ENCODE measurements around the gene GMPR2. TPM values are rescaled to one million over a fixed set of nuclear protein-coding genes. Genes with fewer than 3 reads are reported as not detected.

Gene GMPR2
- total RNA-seq, 1 donor from 2014 or later, result 47.9 TPM

DNA sequence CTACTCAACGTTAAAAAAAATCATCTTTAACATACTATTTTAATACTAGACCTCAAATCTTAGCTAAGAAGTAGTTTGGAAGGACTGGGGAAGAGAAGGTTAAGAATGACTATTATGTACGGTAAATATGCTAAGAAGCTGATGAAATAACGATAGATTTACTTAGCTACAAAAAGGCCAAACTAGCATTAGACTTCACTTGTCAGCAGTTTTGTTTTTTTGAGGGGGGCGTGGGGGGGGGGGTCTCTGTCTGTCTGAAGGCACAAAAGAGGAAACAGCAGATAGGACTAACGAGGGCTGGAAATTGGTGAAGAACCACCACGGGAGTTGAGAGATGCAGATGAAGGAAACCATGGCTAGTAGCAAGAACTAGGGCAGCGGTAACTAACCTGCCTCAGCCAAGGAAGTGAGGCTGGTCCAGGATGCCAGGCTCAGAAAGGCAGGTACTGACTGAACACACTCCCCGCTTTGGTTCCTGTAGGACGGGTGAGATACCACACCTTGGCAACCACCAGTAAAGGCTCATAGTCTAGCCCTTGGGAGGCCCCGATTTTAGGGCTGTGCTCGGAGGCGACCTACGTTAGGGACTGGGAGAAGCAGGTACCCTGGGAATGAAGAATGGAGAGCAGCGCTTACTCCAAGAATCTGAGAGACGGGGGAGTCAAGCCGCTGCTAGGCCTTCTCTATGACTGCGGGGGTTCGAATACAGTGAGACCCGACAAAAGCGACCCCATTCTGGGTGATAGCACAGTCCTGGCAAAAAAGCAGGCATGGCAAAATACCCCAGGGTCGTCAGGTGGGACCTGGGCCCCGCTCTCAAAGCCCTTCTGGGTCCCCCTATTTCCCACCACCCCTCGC, 1.2 kb upstream of the GMPR2 start:
- no peak for TF ChIP-seq CTCF (IDR thresholded peaks at IDR 0.05)
- Mint-ChIP-seq H3K27ac (ENCODE audit: unreplicated experiment) (peak overlapping the region; percentile 100), H3K27me3 (ENCODE audit: low read depth) (no peaks in the 10 kb centered on the region), H3K9me3 (ENCODE audit: low read depth) (no peaks in the 10 kb centered on the region), H3K4me1 (ENCODE audit: low read depth) (peaks cover 46% of the 10 kb centered on the region), H3K4me3 (ENCODE audit: unreplicated experiment) (peak overlapping the region; percentile 98), H3K36me3 (ENCODE audit: low read depth) (peaks cover 8% of the 10 kb centered on the region)
- DNase-seq (ENCODE audit: low spot score), result no peak

- Mint-ChIP-seq H3K4me1 (ENCODE audit: low read depth) (peaks cover 46% of the 10 kb centered on the region), H3K27me3 (ENCODE audit: low read depth) (no peaks in the 10 kb centered on the region), H3K9me3 (ENCODE audit: low read depth) (no peaks in the 10 kb centered on the region), H3K36me3 (ENCODE audit: low read depth) (peaks cover 12% of the 10 kb centered on the region), H3K4me3 (ENCODE audit: unreplicated experiment) (peak within 1 kb of the TSS; percentile 98), H3K27ac (ENCODE audit: unreplicated experiment) (peak within 1 kb of the TSS; percentile 100)
- peak; percentile 4 for TF ChIP-seq CTCF (IDR thresholded peaks at IDR 0.05)
- DNase-seq (ENCODE audit: low spot score), result no peak
Measured at GRCh38 chr14:24232121-24232644, 546 bp upstream of the GMPR2 start, which contains the start of gene NEDD8. TSS of gene NEDD8 (minus strand) at chr14:24232367. CDS start at chr14:24232267, 100 bp downstream.

GRCh38 chr14:24233538-24233866, 773 bp downstream of the GMPR2 start:
- Mint-ChIP-seq H3K36me3 (ENCODE audit: low read depth) (peaks cover 21% of the 10 kb centered on the region), H3K9me3 (ENCODE audit: low read depth) (no peaks in the 10 kb centered on the region), H3K27me3 (ENCODE audit: low read depth) (no peaks in the 10 kb centered on the region), H3K4me3 (ENCODE audit: unreplicated experiment) (peak overlapping the region; percentile 98), H3K27ac (ENCODE audit: unreplicated experiment) (peak overlapping the region; percentile 15), H3K4me1 (ENCODE audit: low read depth) (peaks cover 54% of the 10 kb centered on the region)
- DNase-seq (ENCODE audit: low spot score), result no peak
- no peak for TF ChIP-seq CTCF (IDR thresholded peaks at IDR 0.05)

- Mint-ChIP-seq H3K4me1 (ENCODE audit: low read depth) (peaks cover 62% of the 10 kb centered on the region), H3K4me3 (ENCODE audit: unreplicated experiment) (no peak overlapping the region), H3K27ac (ENCODE audit: unreplicated experiment) (no peak overlapping the region), H3K36me3 (ENCODE audit: low read depth) (peaks cover 21% of the 10 kb centered on the region), H3K9me3 (ENCODE audit: low read depth) (no peaks in the 10 kb centered on the region), H3K27me3 (ENCODE audit: low read depth) (no peaks in the 10 kb centered on the region)
- no peak for TF ChIP-seq CTCF (IDR thresholded peaks at IDR 0.05)
- no peak for DNase-seq (ENCODE audit: low spot score)
Measured at GRCh38 chr14:24234095-24235005, 1.6 kb downstream of the GMPR2 start.
